Muscle of back (tissue), 11 donors: ENCODE results near the gene A4GNT. TPM values are rescaled to one million over a fixed set of nuclear protein-coding genes. Genes with fewer than 3 reads are reported as not detected.
A peak's percentile ranks its signal among the peaks of the same experiment; 100 is the strongest.

Experiments used
- DNase-seq, 3 donors: peaks; one replicate each; pipeline versions ENCODE4 v3.0.0 to v3.0.0-alpha.2; 2013
- polyA plus RNA-seq, 10 donors: library from polyadenylated mRNA; unstranded; fragments of 120-200 nt; gene quantifications; one replicate each; pipeline ENCODE4 v1.2.1, GENCODE V29; 2013; ENCODE audit not compliant: insufficient read length in 10 of 10

A4GNT gene
- polyA plus RNA-seq, 10 donors, result 0.16 to 0.23 (median 0.22) TPM; not detected in 7

DNA sequence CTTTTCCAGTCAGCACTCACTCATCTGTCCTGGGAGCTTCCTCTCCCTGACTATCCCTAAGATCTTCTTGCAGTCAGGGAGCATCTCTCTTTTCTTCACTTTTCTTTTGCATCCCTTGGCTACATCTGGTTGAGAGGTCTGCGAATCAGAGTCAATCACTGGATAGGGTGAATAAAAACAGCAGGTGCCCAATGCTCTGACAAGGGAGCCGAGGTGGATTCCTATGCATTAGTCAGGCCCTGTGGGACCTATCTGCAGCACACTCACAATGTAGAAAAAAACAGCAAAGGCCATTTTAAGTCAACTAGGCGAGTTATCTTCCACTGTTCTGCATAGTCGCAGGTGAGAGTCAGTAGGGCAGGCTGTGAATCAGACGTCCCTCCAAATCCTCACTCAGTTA is 52.3 kb downstream of the A4GNT start:
- DNase-seq, result no peak

GRCh38 chr3:138078901-138079344 is 53.3 kb downstream of the A4GNT start:
- DNase-seq, result peak in 1 of 3 donors; percentile 85

DNA sequence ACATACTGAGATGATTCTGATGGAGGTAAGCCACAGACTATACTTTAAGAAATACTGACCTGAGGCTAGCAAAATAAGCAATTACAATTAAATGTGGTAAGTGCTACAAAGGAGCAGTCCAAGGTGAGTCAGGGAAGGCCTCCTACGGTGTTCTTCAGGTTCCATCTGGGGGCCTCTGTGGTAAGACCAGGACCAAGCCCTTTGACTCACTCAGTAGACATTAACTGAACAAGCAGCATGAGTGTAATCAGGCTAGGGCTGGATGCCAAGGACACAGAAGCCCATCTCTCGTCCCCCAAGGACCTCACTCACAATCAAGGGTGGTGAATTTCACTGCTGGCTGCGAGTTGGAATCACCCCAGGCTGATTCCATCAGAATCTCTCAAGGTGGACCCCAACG is 54.1 kb downstream of the A4GNT start:
- no peak for DNase-seq

Other genes with a start within 250 kb of the A4GNT start
- 1 to 10 TPM in 1 of 10 donors, under 1 TPM in 9; 0.19 to 1.0 (median 0.54) TPM for gene CLDN18, start 122.2 kb downstream of the A4GNT start, polyA plus RNA-seq
- gene DZIP1L, start 16.8 kb downstream of the A4GNT start, polyA plus RNA-seq, result 10 to 100 TPM in 1 of 10 donors, 1 to 10 TPM in 9; 5.3 to 12.4 (median 6.9) TPM
- 10 to 100 TPM in 6 of 10 donors, 1 to 10 TPM in 4; 8.1 to 12.1 (median 10.3) TPM for gene DBR1, start 42.5 kb upstream of the A4GNT start, polyA plus RNA-seq
- gene ARMC8, start 54.9 kb upstream of the A4GNT start, polyA plus RNA-seq, result 10 to 100 TPM; 31.1 to 52.8 (median 38.8) TPM
- 1 to 10 TPM in 3 of 10 donors, under 1 TPM in 7; 0.28 to 1.2 (median 0.67) TPM for gene NME9, start 197.5 kb upstream of the A4GNT start, polyA plus RNA-seq
- gene MRAS, start 216.2 kb upstream of the A4GNT start, polyA plus RNA-seq, result 10 to 100 TPM; 39.4 to 84.0 (median 65.2) TPM